ENCODE measurements around the gene SNIP1.
"Not testable (repeated sequence)": the region's sequence is repeated elsewhere in the genome, so short reads cannot be mapped to it uniquely, and the experiment has no call there.

The SNIP1 gene, protein sequence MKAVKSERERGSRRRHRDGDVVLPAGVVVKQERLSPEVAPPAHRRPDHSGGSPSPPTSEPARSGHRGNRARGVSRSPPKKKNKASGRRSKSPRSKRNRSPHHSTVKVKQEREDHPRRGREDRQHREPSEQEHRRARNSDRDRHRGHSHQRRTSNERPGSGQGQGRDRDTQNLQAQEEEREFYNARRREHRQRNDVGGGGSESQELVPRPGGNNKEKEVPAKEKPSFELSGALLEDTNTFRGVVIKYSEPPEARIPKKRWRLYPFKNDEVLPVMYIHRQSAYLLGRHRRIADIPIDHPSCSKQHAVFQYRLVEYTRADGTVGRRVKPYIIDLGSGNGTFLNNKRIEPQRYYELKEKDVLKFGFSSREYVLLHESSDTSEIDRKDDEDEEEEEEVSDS

DNA sequence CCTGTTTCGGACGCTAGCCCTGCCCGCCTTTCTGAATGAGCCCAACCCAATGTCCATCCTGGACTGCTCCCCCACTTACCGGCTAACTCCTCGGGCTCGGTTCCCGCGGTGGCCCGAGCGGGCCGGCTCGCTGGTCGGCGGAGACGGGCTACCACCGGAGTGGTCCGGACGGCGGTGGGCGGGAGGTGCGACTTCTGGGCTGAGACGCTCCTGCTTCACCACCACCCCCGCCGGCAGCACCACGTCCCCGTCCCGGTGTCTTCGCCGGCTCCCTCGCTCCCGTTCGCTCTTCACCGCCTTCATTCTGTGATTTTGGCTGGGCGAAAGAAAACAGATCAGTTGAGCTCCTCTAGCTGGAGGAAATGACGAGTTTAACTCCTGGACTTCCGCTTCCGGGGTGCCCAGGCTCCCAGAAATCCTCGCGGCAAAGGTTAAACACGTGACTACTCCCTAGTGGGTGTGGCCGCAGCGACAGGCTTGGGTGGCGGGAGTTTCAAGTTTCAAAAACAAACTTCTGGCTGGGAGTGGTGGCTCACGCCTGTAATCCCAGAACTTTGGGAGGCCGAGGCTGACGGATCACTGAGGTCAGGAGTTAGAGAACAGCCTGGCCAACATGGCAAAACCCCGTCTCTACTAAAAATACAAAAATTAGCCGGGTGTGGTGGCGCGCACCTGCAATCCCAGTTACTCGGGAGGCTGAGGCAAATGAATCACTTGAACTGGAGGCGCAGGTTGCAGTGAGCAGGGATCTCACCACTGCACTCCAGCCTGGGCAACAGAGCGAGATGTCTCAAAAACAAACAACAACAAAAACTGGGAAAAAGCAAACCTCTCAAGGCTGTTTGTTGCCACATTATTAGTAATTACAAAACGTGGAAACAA, at the start of gene SNIP1:
SNIP1 (minus strand) TSS at position 367 of the 882 bp plus-strand sequence; CDS start at position 303, 64 bp downstream.
- DNase-seq (ENCODE audit: low spot score) = peak; percentile 98

DNA sequence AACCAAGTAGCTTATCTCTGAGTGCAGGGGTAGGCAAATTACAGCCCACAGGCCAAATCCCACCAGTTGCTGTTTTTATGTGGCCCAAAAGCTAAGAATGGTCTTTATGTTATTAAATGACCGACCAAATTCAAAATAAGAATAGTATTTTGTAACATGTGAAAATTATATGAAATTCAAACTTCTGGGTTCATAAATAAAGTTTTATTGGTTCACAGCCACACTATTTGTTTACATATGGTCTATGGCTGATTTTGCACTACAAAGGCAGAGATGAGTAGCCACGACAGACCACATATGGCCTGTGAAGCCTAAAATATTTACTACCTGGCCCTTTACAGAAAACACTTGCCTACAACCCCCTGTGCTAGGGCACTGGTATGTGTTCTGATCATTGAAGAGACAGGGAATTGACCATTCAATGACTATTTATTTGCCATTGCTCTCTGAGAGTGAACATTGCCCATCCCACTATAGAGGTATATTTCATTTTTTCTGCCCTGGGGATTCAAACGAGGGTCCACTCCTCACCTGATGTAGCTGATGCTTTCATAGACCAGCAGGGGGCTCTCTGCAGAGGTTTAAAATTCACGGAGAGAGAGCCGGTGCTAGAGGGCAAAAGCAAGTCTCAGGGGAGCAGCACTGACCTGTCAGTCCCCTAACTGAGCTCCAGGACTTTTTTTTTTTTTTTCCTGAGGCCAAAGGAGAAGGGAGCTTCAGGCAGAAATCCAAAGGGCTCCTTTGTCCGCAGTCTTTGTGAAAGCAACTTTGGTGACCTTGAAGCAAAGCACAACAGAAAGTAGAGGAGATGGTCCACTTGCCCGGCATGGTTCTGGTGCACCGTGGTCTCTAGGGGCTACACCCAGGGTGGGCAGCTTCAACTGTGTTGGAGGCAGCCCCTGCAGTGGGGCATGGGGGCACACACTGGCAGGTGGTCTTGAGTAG, 48.9 kb upstream of the SNIP1 start:
- peak; percentile 63 for DNase-seq (ENCODE audit: low spot score)

DNA sequence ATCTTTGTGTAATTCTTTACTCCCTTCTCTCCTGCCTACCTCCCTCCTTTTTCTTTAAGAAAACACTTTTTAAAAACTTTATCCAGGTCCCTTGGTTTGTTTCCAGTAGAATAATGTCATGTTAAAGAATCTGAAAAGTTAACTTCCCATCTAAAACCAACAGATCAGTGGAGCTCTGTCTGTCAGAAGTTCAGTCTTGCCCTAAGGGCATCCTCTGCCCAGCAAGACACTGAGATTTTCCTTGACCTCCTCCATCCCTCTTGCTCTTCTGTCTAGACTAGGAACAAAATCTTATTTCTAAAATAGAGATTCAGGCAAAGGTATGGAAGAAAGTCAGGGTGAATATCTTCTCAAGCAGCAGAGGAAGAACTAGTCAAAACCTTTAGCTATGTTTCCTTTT, 47.3 kb upstream of the SNIP1 start:
- no peak for DNase-seq (ENCODE audit: low spot score)

DNA sequence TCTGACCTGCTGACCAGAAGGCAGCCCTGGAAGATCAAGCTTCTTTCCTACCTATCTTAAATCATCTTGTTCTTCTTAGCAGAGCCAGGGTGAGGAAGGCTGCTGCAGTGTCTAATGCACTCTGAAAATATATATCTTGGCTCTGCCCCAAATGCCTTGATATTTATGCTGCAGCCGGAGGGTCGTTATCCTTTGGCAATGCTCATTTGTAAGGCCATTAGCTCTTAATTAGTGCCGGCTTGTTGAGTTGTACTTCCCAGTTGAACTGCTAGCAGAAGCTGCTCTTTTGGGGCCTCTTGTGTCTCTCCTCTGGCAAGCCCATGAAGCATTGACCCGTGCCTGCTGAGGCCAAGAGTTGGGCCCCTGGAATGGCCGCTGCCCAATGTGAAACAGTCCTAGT, 45.8 kb upstream of the SNIP1 start:
- no peak for DNase-seq (ENCODE audit: low spot score)

DNA sequence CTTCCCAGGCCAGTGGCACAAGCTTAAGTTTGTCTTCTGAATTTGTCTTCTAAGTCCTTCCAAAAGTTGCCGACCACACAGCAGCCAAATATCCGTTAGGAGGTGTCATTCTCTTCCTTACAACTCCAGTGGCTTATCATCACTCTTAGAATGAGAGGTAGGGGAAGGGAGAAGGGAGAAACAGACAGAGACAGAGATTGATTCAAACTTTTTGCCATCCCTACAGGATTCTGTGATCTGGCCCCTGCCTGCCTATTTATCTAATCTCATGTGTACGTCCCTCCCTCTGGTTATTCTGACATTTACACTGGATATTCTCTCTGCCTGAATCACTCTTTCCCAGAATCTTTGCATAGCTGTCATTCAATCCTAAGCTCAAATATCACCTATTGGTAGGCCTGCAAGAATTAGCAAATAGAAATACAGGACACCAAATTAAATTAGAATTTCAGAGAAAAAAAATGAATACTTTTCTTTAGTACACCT, 42.1 kb upstream of the SNIP1 start:
- no peak for DNase-seq (ENCODE audit: low spot score)

DNA sequence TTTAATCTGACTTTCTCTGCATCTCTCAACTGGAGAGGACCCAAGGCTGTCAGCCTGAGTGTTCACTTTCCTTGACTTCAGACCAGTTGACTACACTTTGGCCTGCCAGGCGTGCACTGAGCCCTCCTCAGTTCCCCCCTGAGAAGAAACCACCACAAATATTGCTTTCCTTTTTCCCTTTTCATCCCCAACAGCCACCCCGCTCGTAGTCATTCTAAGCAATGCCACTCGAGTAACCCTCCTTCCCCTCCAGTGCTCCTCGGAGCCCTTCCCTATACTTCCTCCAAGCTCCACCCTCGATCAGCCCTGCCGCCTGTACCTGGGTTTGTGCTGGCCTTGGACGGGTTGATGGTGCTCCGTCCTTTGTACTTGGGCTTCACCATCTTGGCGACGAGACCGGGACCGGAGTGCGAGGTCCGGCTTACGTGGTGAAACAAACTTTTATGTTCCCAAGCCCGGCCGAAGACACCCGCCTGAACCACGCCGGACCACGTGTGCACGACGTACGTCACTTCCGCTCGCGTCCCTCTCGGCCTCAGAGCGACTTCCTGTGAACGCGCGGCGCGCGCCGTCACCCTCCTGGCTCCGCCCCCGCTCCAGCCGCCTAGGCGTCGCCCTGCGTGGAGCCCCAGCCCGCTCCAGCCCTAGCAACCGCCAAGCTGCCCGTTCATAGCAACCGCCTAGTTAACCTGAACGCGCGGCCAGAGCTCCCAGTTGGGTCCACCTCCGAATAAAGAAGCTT, 41.5 kb upstream of the SNIP1 start, which contains the start of gene GNL2:
GNL2 (minus strand) TSS at position 498 of the 742 bp plus-strand sequence; CDS start at position 383, 115 bp downstream.
- peak; percentile 100 for DNase-seq (ENCODE audit: low spot score)

DNA sequence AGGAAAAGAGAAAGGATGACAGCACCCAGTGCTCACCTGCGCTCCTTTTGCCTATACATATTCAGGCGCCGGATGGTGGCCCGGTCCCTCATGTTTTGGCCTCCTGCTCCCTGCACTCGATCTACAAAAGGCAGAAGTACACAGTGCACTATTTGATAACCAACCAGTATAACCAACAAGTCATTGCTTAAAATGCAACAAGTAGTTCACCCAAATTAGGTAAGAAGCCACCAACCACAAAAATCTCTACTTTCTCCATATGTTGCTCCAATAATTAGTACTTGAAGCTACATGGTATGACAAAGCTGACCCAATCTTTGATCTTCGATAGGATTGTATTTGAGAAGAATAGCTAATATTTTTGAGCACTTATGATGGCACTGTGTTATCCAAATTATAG, 39.6 kb upstream of the SNIP1 start:
- no peak for DNase-seq (ENCODE audit: low spot score)

DNA sequence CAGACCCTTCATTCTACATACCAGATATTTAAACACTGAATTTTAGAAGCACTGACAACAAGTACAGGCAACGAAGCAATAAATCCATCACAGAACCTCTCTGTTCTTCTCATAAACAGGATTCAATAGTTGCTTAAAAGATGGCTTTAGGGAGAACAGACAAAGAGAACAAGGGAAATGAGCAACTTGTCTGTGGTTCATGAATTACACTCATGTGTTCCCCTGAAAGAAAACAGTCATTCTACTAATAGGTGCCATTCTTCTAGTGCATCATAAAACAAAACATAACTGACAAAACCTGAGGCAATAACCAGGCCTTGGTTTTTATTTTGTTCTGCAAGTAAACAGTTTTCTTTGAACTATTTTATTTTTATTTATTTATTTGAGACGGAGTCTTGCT, 34.8 kb upstream of the SNIP1 start:
- no peak for DNase-seq (ENCODE audit: low spot score)

DNA sequence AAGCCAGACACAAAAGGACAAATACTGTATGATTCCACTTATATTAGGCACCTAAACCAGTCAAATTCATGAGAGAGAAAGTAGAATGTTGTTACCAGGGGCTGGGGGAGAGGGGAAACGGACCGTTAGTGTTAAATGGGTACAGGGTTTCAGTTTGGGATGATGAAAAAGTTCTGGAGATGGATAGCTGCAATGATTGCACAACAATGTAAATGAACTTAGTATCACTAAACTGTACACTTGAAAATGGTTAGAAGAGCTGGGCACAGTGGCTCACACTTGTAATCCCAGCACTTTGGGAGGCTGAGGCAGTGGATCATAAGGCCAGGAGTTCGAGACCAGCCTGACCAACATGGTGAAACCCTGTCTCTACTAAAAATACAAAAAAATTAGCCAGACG, 30.5 kb upstream of the SNIP1 start:
- not testable (repeated sequence) for DNase-seq (ENCODE audit: low spot score)

DNA sequence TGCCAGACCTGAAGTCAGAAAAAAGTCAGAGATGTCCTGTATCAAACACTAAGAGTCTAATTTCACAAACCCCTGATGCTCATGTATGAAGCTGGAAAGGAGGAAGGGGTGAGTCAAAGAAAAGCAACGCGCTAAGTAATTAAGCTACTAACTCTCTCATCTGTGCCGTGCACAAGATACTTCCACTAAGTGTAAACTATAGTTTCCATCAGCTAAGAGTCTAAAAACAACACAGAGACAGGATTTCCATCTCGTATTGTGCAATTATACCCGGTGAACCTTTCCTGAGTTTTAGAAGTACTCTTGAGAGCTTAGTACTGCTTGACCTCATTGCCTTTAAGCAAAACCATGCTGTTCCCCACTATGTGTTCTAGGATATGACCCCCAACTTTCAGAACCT, 21.6 kb upstream of the SNIP1 start:
- no peak for DNase-seq (ENCODE audit: low spot score)

DNA sequence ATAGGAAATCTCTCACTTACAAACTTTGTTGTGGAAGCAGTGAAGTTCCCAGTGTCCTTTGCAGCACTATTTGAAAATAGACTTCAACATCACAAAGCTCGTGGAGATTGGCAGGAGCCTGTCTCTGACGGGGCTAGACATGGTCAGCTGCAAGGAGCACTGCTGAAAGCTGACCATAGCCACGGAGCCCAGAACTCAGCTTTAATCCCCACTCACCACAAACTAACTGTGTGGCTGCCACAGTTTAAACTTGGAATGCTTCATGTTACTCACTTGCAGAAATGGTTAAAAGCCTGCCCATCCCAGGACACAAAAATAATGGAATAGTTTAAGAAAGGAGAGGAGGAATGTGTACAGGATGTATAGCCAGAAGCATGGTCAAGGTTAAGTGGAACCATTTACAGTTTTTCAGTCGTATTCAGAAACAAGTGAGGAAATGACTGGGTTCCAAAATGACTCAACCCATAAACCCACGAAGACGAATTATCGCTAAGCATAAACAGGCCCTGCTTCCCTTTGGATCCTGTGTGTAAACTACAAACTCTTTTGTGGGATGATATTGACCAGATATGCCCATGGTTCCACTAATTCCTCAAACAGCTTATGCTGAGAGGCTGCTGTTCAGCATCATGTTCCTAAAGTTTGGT, 20.9 kb upstream of the SNIP1 start:
- peak; percentile 57 for DNase-seq (ENCODE audit: low spot score)

DNA sequence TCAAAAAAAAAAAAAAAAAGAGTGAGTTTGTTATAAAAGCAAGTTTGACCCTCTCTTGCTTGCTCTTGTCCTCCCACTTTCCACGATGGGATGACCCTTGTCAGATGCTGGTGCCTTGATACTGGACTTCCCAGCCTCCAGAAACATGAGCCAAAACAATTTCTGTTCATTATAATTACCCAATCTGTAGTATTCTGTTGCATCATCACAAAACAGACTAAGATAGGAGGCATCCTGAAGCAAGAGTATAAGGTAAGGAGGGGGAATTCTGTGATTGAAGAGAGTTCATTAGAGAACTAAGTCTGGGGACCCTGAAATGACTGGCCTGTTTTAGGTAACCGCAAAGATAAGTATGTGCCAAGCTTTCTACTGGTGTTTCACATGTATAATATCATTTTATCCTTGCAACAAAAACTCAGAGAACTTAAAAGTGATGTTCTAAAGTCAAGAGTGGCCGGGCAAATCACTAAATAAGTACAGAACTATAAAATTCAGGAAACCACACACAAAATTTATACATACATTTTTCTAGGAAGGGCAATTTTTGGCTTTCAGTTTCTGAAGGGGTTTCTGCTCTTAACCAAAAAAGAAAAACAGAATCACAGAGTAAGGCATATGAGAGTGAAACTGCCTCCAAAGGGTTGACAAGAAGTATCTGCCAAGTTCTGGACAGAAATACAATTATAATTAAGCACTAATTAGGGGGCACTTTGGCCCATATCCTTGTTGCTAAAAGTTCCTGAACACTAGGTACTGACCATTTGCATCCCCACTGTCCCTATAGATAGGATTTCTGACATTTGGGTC, 16.6 kb upstream of the SNIP1 start:
- DNase-seq (ENCODE audit: low spot score) = no peak

DNA sequence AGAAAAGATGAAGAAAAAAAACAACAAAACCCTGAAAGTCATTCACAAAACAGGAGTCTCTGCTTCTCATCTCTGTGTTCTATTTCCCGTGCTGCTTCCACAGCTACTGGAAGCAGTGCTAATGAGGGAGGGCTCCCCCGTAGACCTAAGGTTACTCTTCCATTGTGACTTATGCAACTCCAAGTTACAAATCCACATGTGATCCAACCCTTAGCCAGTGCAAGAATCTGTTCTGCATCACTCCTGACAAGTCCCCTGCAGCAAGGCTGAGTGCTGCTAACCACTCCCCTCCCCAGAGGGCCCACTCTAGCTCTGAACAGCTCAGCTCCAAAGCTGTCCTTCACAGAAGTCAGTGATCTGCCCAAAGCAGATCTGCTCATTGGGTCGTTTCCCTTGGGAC, 12.9 kb upstream of the SNIP1 start:
- no peak for DNase-seq (ENCODE audit: low spot score)

DNA sequence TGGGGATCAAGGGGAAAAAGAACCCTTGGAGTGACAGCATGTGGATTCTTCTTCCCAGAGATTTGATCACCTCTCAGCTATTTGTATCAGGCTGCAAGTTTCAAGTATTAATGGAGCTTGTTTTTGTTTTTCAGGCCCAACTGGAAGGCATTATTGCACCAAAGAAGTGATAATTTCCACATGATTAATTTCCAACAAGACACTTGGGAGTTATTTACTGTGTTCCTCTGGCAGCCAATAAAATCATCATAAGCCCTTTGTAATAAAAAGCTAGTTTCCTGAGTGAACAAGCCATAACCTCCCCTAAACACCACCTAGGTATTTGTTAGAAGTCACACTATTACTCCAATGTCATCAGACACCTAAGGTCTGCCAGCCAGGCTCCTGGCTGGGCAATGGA, 10.8 kb upstream of the SNIP1 start:
- no peak for DNase-seq (ENCODE audit: low spot score)

DNA sequence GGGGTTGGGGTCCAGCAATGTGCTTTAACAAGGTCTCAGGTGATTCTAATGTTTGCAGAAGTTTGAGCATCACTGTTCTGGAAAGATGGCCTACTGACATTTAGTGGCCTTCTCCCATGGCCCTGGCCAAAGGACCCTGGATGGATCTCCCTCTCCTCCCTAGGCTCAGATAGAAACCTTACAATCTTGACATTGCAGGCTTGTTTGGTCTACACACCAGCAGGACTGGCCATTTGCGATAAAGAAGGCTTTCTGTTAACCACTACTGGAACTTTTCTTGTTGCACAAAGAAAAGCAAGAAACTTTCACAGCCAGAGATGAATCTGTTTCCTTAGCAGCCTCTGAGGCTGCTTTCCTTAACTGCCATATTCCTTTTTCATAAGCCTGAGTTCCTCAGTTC, 8.9 kb upstream of the SNIP1 start:
- DNase-seq (ENCODE audit: low spot score) = no peak

DNA sequence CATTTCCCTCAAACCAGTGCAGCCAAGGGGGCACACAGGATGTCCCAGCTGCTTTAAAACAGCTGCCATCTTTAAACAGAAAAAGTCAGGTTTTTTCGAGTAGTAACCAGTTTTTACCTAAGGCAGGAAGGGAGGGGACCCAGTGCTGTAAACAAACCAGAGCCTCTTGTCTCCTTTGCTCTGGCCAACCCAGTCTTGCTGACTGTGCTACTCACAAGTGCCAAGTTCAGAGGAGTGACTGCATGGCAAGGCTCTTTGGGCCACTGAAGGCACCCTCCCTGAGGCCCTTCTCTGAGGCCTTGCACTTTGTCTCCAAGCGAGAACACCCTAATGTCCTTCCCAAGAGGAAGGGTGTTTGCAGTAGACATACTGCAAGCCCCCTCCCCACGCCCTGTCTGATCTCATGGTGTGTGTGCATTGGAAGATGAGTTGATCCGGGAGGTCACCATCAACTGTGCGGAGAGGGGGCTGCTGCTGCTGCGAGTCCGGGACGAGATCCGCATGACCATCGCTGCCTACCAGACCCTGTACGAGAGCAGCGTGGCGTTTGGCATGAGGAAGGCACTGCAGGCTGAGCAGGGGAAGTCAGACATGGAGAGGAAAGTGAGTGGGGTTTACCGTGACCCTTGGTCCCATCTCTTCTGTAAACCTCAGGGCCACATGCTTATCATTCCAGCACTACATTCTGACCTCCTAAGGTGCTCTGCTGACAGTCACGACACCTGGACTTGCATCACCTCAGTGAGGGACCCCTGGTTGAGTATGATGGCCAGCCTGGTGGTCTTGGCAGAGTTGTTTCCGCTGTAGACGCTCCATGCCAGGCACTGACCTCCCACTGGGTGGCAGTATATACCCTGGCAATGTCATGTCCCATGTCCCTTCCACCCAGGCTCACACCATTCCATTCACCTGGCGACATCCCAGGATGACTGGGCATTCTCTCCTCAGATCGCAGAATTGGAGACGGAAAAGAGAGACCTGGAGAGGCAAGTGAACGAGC, 7.3 kb upstream of the SNIP1 start:
- DNase-seq (ENCODE audit: low spot score) = peak; percentile 61

DNA sequence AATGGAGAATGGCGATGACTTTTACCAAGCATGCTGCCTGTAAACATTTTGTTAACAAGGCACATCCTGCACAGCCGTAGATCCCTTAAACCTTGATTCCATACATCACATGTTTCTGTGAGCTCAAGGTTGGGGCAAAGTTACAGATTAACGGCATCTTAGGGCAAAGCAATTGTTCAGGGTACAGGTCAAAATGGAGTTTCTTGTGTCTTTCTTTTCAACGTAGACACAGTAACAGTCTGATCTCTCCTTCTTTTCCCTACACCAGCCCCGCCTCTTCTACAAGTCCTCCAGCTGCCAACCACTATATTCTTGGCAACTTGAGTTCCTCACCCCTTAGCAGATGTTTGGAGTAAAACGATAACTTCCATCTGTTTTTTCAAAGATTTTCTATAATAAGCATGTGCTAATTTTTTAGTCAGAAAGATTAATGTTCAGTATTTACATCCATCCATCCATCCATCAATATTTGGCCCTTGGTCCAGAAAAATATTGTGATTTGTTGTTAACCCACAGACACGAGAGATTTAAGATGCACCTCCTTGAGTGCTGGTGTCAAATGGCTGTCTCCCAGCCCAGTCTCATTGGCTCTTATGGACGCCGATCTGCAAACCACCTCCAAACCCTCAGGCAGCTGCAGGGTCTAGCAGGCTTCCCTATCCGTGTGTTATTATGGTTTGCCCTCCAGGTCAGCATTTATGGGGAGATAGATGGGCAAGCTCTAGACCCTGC, 6.5 kb upstream of the SNIP1 start:
- no peak for DNase-seq (ENCODE audit: low spot score)

DNA sequence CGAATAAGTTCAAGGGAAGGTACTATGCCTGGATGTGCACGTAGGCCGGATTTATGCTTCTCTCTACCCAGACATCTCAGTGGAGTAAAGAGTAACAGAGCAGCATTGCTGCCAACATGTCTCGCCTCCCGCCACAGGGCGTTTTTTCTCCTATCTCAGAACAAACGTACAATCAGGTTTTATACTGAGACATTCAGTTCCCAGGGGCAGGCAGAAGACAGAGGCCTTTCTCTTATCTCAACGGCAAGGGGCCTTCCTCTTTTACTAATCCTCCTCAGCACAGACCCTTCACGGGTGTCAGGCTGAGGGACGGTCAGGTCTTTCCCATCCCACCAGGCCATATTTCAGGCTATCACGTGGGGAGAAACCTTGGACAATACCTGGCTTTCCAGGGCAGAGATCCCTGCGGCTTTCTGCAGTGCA, 5.9 kb upstream of the SNIP1 start:
- not testable (repeated sequence) for DNase-seq (ENCODE audit: low spot score)
